Measurements from ENCODE around the gene GLE1.

The GLE1 gene

GRCh38 chr9:128512820-128513219, 8.3 kb downstream of the GLE1 start:
- Histone ChIP-seq H3K4me3 (IDR thresholded peaks at IDR 0.05; ENCODE audit: insufficient read depth, low read depth, low read length) (no peak overlapping the region), H3K27me3 (ENCODE audit: insufficient read depth, low read depth) (no peaks in the 10 kb centered on the region), H3K4me1 (ENCODE audit: low read depth, poor library complexity, severe bottlenecking) (peaks cover 6% of the 10 kb centered on the region), H4K20me1 (ENCODE audit: insufficient read depth) (no peaks in the 10 kb centered on the region), H3K79me2 (ENCODE audit: insufficient read depth, low read depth) (no peaks in the 10 kb centered on the region), H3K4me2 (no peak overlapping the region), H3K27ac (no peak overlapping the region), H3K36me3 (ENCODE audit: insufficient read depth) (peaks cover 13% of the 10 kb centered on the region; the same call in 1 of the 2 replicates), H3K9ac (no peak overlapping the region), H2AFZ (ENCODE audit: low read depth) (no peak overlapping the region)
- TF ChIP-seq CTCF (conservative IDR thresholded peaks at IDR 0.05; ENCODE audit: low read depth, low read length), result no peak

GRCh38 chr9:128521956-128522355, 17.4 kb downstream of the GLE1 start:
- H3K4me2 ChIP-seq, result no peak overlapping the region
- no peaks in the 10 kb centered on the region for H3K27me3 ChIP-seq (ENCODE audit: insufficient read depth, low read depth)
- no peaks in the 10 kb centered on the region for H4K20me1 ChIP-seq (ENCODE audit: insufficient read depth)
- no peak overlapping the region for H2AFZ ChIP-seq (ENCODE audit: low read depth)
- H3K79me2 ChIP-seq (ENCODE audit: insufficient read depth, low read depth), result no peaks in the 10 kb centered on the region
- H3K36me3 ChIP-seq (ENCODE audit: insufficient read depth), result no peaks in the 10 kb centered on the region
- no peak overlapping the region for H3K4me3 ChIP-seq (IDR thresholded peaks at IDR 0.05; ENCODE audit: insufficient read depth, low read depth, low read length)
- H3K4me1 ChIP-seq (ENCODE audit: low read depth, poor library complexity, severe bottlenecking), result no peaks in the 10 kb centered on the region
- no peak overlapping the region for H3K9ac ChIP-seq
- TF ChIP-seq CTCF (conservative IDR thresholded peaks at IDR 0.05; ENCODE audit: low read depth, low read length), result no peak
- H3K27ac ChIP-seq, result no peak overlapping the region

GRCh38 chr9:128523199-128523925, 18.8 kb downstream of the GLE1 start:
- no peak overlapping the region for H3K9ac ChIP-seq
- no peak for TF ChIP-seq CTCF (conservative IDR thresholded peaks at IDR 0.05; ENCODE audit: low read depth, low read length)

GRCh38 chr9:128526720-128527119, 22.2 kb downstream of the GLE1 start:
- TF ChIP-seq CTCF (conservative IDR thresholded peaks at IDR 0.05; ENCODE audit: low read depth, low read length), result no peak
- H3K4me1 ChIP-seq (ENCODE audit: low read depth, poor library complexity, severe bottlenecking), result no peaks in the 10 kb centered on the region
- no peaks in the 10 kb centered on the region for H3K36me3 ChIP-seq (ENCODE audit: insufficient read depth)

More at GRCh38 chr9:128523199-128523925, 18.8 kb downstream of the GLE1 start:
- no peaks in the 10 kb centered on the region for H3K36me3 ChIP-seq (ENCODE audit: insufficient read depth)
- H3K27me3 ChIP-seq (ENCODE audit: insufficient read depth, low read depth), result no peaks in the 10 kb centered on the region
- no peak overlapping the region for H3K27ac ChIP-seq
- H2AFZ ChIP-seq (ENCODE audit: low read depth), result no peak overlapping the region
- H3K4me3 ChIP-seq (IDR thresholded peaks at IDR 0.05; ENCODE audit: insufficient read depth, low read depth, low read length), result no peak overlapping the region
- H3K4me1 ChIP-seq (ENCODE audit: low read depth, poor library complexity, severe bottlenecking), result no peaks in the 10 kb centered on the region
- no peak overlapping the region for H3K4me2 ChIP-seq
- H4K20me1 ChIP-seq (ENCODE audit: insufficient read depth), result no peaks in the 10 kb centered on the region
- H3K79me2 ChIP-seq (ENCODE audit: insufficient read depth, low read depth), result no peaks in the 10 kb centered on the region

More at GRCh38 chr9:128526720-128527119, 22.2 kb downstream of the GLE1 start:
- Histone ChIP-seq H3K4me2 (no peak overlapping the region), H4K20me1 (ENCODE audit: insufficient read depth) (no peaks in the 10 kb centered on the region), H3K27me3 (ENCODE audit: insufficient read depth, low read depth) (no peaks in the 10 kb centered on the region), H3K4me3 (IDR thresholded peaks at IDR 0.05; ENCODE audit: insufficient read depth, low read depth, low read length) (no peak overlapping the region), H3K9ac (no peak overlapping the region), H2AFZ (ENCODE audit: low read depth) (no peak overlapping the region), H3K27ac (no peak overlapping the region), H3K79me2 (ENCODE audit: insufficient read depth, low read depth) (no peaks in the 10 kb centered on the region)

Data from KMS-11 (cell line).